DMS 273 treated with DMSO at 0.1 percent for 48 hours (cell line): ENCODE data around the gene SLC66A1.
"Not testable (repeated sequence)": the region's sequence is repeated elsewhere in the genome, so short reads cannot be mapped to it uniquely, and the experiment has no call there.

Experiments used
- DNase-seq: peaks from one replicate; lab custom pipeline; 2025; lab: John Stamatoyannopoulos, UW

SLC66A1 gene

GRCh38 chr1:19311931-19312781 is at the start of gene SLC66A1, which contains the start of gene AKR7A2:
Gene SLC66A1, plus strand, starts transcription at chr1:19312326. Its CDS starts 5,352 bp downstream, at chr1:19317678.
Gene AKR7A2, minus strand, starts transcription at chr1:19312144. Its CDS starts 20 bp downstream, at chr1:19312124.
- DNase-seq, result peak; percentile 55

GRCh38 chr1:19262744-19263143 is 49.4 kb upstream of the SLC66A1 start:
- no peak for DNase-seq

- DNase-seq, result no peak
Observed at GRCh38 chr1:19268445-19268844, 43.7 kb upstream of the SLC66A1 start.

GRCh38 chr1:19269427-19270342 is 42.4 kb upstream of the SLC66A1 start:
- DNase-seq, result not testable (repeated sequence)

- DNase-seq, result not testable (repeated sequence)
Observed at GRCh38 chr1:19270343-19270730, 41.8 kb upstream of the SLC66A1 start.

- no peak for DNase-seq
Observed at GRCh38 chr1:19272064-19272463, 40.1 kb upstream of the SLC66A1 start.

GRCh38 chr1:19273106-19273843 is 38.9 kb upstream of the SLC66A1 start:
- no peak for DNase-seq

GRCh38 chr1:19273844-19274531 is 38.1 kb upstream of the SLC66A1 start:
- DNase-seq, result not testable (repeated sequence)

- DNase-seq, result no peak
Observed at GRCh38 chr1:19274636-19275035, 37.5 kb upstream of the SLC66A1 start.

- no peak for DNase-seq
Observed at GRCh38 chr1:19283891-19284290, 28.2 kb upstream of the SLC66A1 start.

GRCh38 chr1:19284881-19285280 is 27.2 kb upstream of the SLC66A1 start:
- DNase-seq, result no peak

- DNase-seq, result not testable (repeated sequence)
Observed at GRCh38 chr1:19285366-19285765, 26.8 kb upstream of the SLC66A1 start.

GRCh38 chr1:19285807-19286206 is 26.3 kb upstream of the SLC66A1 start:
- not testable (repeated sequence) for DNase-seq

GRCh38 chr1:19287436-19288185 is 24.5 kb upstream of the SLC66A1 start:
- no peak for DNase-seq

- not testable (repeated sequence) for DNase-seq
Observed at GRCh38 chr1:19288324-19289241, 23.5 kb upstream of the SLC66A1 start, which contains the start of gene AKR7A3. Gene AKR7A3, minus strand, starts transcription at chr1:19288770. Its CDS starts 61 bp downstream, at chr1:19288709.

GRCh38 chr1:19289244-19289643 is 22.9 kb upstream of the SLC66A1 start:
- no peak for DNase-seq

- DNase-seq, result no peak
Observed at GRCh38 chr1:19294638-19295037, 17.5 kb upstream of the SLC66A1 start.

GRCh38 chr1:19300211-19300610 is 11.9 kb upstream of the SLC66A1 start:
- DNase-seq, result no peak

- not testable (repeated sequence) for DNase-seq
Observed at GRCh38 chr1:19304081-19304480, 8.0 kb upstream of the SLC66A1 start.
